NCI-H226 (cell line): ENCODE data around the gene MAML2.

Source experiments
- DNase-seq: peaks from one replicate; pipeline ENCODE4 v3.0.0-alpha.2; 2015

Gene MAML2

GRCh38 chr11:96265220-96265737, 77.7 kb downstream of the MAML2 start:
- no peak for DNase-seq

- DNase-seq = no peak
Observed at GRCh38 chr11:96264364-96264763, 78.6 kb downstream of the MAML2 start.

GRCh38 chr11:96263238-96263763, 79.7 kb downstream of the MAML2 start:
- peak; percentile 77 for DNase-seq

- no peak for DNase-seq
Observed at GRCh38 chr11:96260532-96260931, 82.5 kb downstream of the MAML2 start.

- no peak for DNase-seq
Observed at GRCh38 chr11:96260067-96260511, 82.9 kb downstream of the MAML2 start.

- peak; percentile 51 for DNase-seq
Observed at GRCh38 chr11:96259134-96259830, 83.7 kb downstream of the MAML2 start.

- peak; percentile 36 for DNase-seq
Observed at GRCh38 chr11:96257972-96258934, 84.7 kb downstream of the MAML2 start.

- no peak for DNase-seq
Observed at GRCh38 chr11:96257036-96257435, 86.0 kb downstream of the MAML2 start.

- DNase-seq = no peak
Observed at GRCh38 chr11:96256215-96257011, 86.6 kb downstream of the MAML2 start.

GRCh38 chr11:96254854-96255253, 88.1 kb downstream of the MAML2 start:
- DNase-seq = no peak

- DNase-seq = peak; percentile 29
Observed at GRCh38 chr11:96254087-96254486, 88.9 kb downstream of the MAML2 start.

- no peak for DNase-seq
Observed at GRCh38 chr11:96246718-96247552, 96.1 kb downstream of the MAML2 start.

GRCh38 chr11:96242971-96243647, 99.9 kb downstream of the MAML2 start:
- peak; percentile 98 for DNase-seq

- no peak for DNase-seq
Observed at GRCh38 chr11:96242191-96242847, 100.7 kb downstream of the MAML2 start.

- DNase-seq = no peak
Observed at GRCh38 chr11:96241331-96241841, 101.6 kb downstream of the MAML2 start.

- DNase-seq = no peak
Observed at GRCh38 chr11:96238563-96239135, 104.3 kb downstream of the MAML2 start.

GRCh38 chr11:96237766-96238266, 105.2 kb downstream of the MAML2 start:
- DNase-seq = no peak

GRCh38 chr11:96235751-96236150, 107.2 kb downstream of the MAML2 start:
- no peak for DNase-seq

GRCh38 chr11:96234866-96235441, 108.0 kb downstream of the MAML2 start:
- DNase-seq = no peak
